ENCODE measurements around the gene GATAD2A.

Gene GATAD2A

GRCh38 chr19:19540064-19540714 is 134.7 kb downstream of the GATAD2A start:
- Histone ChIP-seq H3K36me3 (ENCODE audit: control insufficient read depth, insufficient read depth, low read length) (no peaks in the 10 kb centered on the region), H3K4me2 (ENCODE audit: low read length) (no peak overlapping the region), H3K4me1 (peaks cover 3% of the 10 kb centered on the region), H3K9me3 (ENCODE audit: control insufficient read depth, low read length) (no peaks in the 10 kb centered on the region), H3K4me3 (ENCODE audit: low read depth, low read length) (no peak overlapping the region), H2AFZ (no peak overlapping the region), H3K27ac (no peak overlapping the region), H3K9ac (no peak overlapping the region), H3K27me3 (ENCODE audit: control insufficient read depth, insufficient read depth, low read length) (peaks cover 3% of the 10 kb centered on the region), H3K79me2 (no peaks in the 10 kb centered on the region)
- no peak for TF ChIP-seq CTCF (IDR thresholded peaks at IDR 0.05)

GRCh38 chr19:19540715-19541515 is 135.4 kb downstream of the GATAD2A start:
- peak overlapping the region; percentile 30 for H2AFZ ChIP-seq
- no peak overlapping the region for H3K4me2 ChIP-seq (ENCODE audit: low read length)
- H3K9me3 ChIP-seq (ENCODE audit: control insufficient read depth, low read length) = no peaks in the 10 kb centered on the region
- no peak for TF ChIP-seq CTCF (IDR thresholded peaks at IDR 0.05)
- no peak overlapping the region for H3K9ac ChIP-seq
- H3K79me2 ChIP-seq = no peaks in the 10 kb centered on the region
- H3K36me3 ChIP-seq (ENCODE audit: control insufficient read depth, insufficient read depth, low read length) = no peaks in the 10 kb centered on the region
- no peak overlapping the region for H3K4me3 ChIP-seq (ENCODE audit: low read depth, low read length)
- peaks cover 3% of the 10 kb centered on the region for H3K27me3 ChIP-seq (ENCODE audit: control insufficient read depth, insufficient read depth, low read length)
- peaks cover 3% of the 10 kb centered on the region for H3K4me1 ChIP-seq
- H3K27ac ChIP-seq = no peak overlapping the region

GRCh38 chr19:19541616-19542015 is 136.1 kb downstream of the GATAD2A start:
- Histone ChIP-seq H3K4me2 (ENCODE audit: low read length) (no peak overlapping the region), H3K36me3 (ENCODE audit: control insufficient read depth, insufficient read depth, low read length) (no peaks in the 10 kb centered on the region), H3K9me3 (ENCODE audit: control insufficient read depth, low read length) (no peaks in the 10 kb centered on the region), H3K4me1 (peaks cover 3% of the 10 kb centered on the region), H3K27me3 (ENCODE audit: control insufficient read depth, insufficient read depth, low read length) (peaks cover 3% of the 10 kb centered on the region), H3K4me3 (ENCODE audit: low read depth, low read length) (no peak overlapping the region), H3K79me2 (no peaks in the 10 kb centered on the region), H3K9ac (no peak overlapping the region), H2AFZ (no peak overlapping the region), H3K27ac (no peak overlapping the region)
- no peak for TF ChIP-seq CTCF (IDR thresholded peaks at IDR 0.05)

- Histone ChIP-seq H3K27ac (no peak overlapping the region), H3K4me2 (ENCODE audit: low read length) (no peak overlapping the region), H2AFZ (no peak overlapping the region), H3K27me3 (ENCODE audit: control insufficient read depth, insufficient read depth, low read length) (peaks cover 3% of the 10 kb centered on the region), H3K36me3 (ENCODE audit: control insufficient read depth, insufficient read depth, low read length) (no peaks in the 10 kb centered on the region), H3K79me2 (no peaks in the 10 kb centered on the region), H3K9ac (no peak overlapping the region), H3K9me3 (ENCODE audit: control insufficient read depth, low read length) (no peaks in the 10 kb centered on the region), H3K4me1 (peaks cover 3% of the 10 kb centered on the region), H3K4me3 (ENCODE audit: low read depth, low read length) (no peak overlapping the region)
- no peak for TF ChIP-seq CTCF (IDR thresholded peaks at IDR 0.05)
These were observed 137.0 kb downstream of the GATAD2A start for GRCh38 chr19:19542507-19542906.
